OCI-LY7 (cell line): Measurements from ENCODE around the gene LPAR3.

Experiments used
- EZH2phosphoT487 ChIP-seq: fragments of 200-600 bp; sonication (generic); IDR thresholded peaks from 2 replicates; pipeline ENCODE4 v1.6.1; 2018; ENCODE audit warnings: low read depth, borderline replicate concordance, mild to moderate bottlenecking, mixed run types, antibody characterized with exemption, low read length, moderate library complexity, mixed read lengths
- TF ChIP-seq, protein P1 (sequence below): fragments of 200-600 bp; sonication (generic); conservative IDR thresholded peaks from 2 replicates; pipeline ENCODE4 v1.5.1; 2014; ENCODE audit warnings: mild to moderate bottlenecking, antibody characterized with exemption, low read length, moderate library complexity, mixed read lengths

DNA sequence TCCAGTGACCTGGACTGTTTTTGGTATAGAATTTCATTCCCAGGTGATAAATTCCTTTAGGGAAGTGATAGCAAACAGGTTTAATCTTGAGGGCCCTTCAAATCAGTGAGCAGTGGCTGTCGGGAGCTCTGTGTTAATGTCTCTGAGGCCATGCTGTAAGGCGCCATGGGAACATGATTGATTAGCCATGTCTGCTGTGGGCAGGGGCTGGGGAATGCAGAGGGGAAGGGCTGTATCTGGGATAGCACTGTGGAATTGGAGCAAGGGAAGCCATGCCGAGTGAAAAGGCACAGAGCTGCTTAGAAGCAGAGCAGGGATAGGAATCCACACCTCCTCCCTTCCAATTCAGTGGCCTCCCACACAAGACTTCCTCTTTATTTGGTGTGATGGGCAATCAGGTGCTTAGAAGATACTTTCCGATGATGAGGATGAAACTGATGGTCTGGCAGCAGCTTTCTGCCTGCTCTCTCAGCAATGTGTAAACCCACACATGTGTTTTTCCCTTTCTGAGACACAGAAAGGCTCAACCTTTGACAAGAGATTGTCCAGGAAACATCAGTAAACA is 119.0 kb downstream of the LPAR3 start:
- TF ChIP-seq, protein P1, sequence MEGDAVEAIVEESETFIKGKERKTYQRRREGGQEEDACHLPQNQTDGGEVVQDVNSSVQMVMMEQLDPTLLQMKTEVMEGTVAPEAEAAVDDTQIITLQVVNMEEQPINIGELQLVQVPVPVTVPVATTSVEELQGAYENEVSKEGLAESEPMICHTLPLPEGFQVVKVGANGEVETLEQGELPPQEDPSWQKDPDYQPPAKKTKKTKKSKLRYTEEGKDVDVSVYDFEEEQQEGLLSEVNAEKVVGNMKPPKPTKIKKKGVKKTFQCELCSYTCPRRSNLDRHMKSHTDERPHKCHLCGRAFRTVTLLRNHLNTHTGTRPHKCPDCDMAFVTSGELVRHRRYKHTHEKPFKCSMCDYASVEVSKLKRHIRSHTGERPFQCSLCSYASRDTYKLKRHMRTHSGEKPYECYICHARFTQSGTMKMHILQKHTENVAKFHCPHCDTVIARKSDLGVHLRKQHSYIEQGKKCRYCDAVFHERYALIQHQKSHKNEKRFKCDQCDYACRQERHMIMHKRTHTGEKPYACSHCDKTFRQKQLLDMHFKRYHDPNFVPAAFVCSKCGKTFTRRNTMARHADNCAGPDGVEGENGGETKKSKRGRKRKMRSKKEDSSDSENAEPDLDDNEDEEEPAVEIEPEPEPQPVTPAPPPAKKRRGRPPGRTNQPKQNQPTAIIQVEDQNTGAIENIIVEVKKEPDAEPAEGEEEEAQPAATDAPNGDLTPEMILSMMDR, result no peak
- no peak for TF ChIP-seq EZH2phosphoT487
